ENCODE data around the gene DHTKD1.
A peak's percentile ranks its signal among the peaks of the same experiment; 100 is the strongest.

DHTKD1 gene

GRCh38 chr10:12068449-12069269 is at the start of gene DHTKD1:
Gene DHTKD1, plus strand, starts transcription at chr10:12068954. Its CDS starts 80 bp downstream, at chr10:12069034.
- peak; percentile 98 to 99 for DNase-seq

GRCh38 chr10:12019283-12019971 is 49.3 kb upstream of the DHTKD1 start:
- no peak for DNase-seq

GRCh38 chr10:12020574-12020973 is 48.2 kb upstream of the DHTKD1 start:
- DNase-seq, result no peak

- no peak for DNase-seq
Measured at GRCh38 chr10:12022580-12023257, 46.0 kb upstream of the DHTKD1 start.

GRCh38 chr10:12025591-12025990 is 43.2 kb upstream of the DHTKD1 start:
- DNase-seq, result no peak

GRCh38 chr10:12027539-12027938 is 41.2 kb upstream of the DHTKD1 start:
- DNase-seq, result no peak

- no peak for DNase-seq
Measured at GRCh38 chr10:12031404-12031803, 37.4 kb upstream of the DHTKD1 start.

GRCh38 chr10:12036073-12036655 is 32.6 kb upstream of the DHTKD1 start:
- DNase-seq, result no peak

GRCh38 chr10:12041766-12042408 is 26.9 kb upstream of the DHTKD1 start:
- DNase-seq, result peak; percentile 15 to 34

- peak in 1 of 2 donors; percentile 24 for DNase-seq
Measured at GRCh38 chr10:12042409-12042796, 26.4 kb upstream of the DHTKD1 start.

GRCh38 chr10:12042797-12043651 is 25.7 kb upstream of the DHTKD1 start, which contains the start of gene UPF2:
Gene UPF2, minus strand, starts transcription at chr10:12042809. Its CDS starts 7,386 bp downstream, at chr10:12035423.
- peak; percentile 98 to 99 for DNase-seq

GRCh38 chr10:12045596-12045995 is 23.2 kb upstream of the DHTKD1 start:
- no peak for DNase-seq

GRCh38 chr10:12048547-12048946 is 20.2 kb upstream of the DHTKD1 start:
- DNase-seq, result no peak

- no peak for DNase-seq
Measured at GRCh38 chr10:12050528-12050927, 18.2 kb upstream of the DHTKD1 start.

- DNase-seq, result peak; percentile 32 to 40
Measured at GRCh38 chr10:12051241-12051640, 17.5 kb upstream of the DHTKD1 start.

GRCh38 chr10:12055732-12056131 is 13.0 kb upstream of the DHTKD1 start:
- no peak for DNase-seq

GRCh38 chr10:12056748-12057147 is 12.0 kb upstream of the DHTKD1 start:
- DNase-seq, result no peak

GRCh38 chr10:12061124-12061523 is 7.6 kb upstream of the DHTKD1 start:
- DNase-seq, result no peak

- DNase-seq, result no peak
Measured at GRCh38 chr10:12062754-12063482, 5.8 kb upstream of the DHTKD1 start.

GRCh38 chr10:12063483-12063818 is 5.3 kb upstream of the DHTKD1 start:
- DNase-seq, result no peak

- no peak for DNase-seq
Measured at GRCh38 chr10:12067336-12067735, 1.4 kb upstream of the DHTKD1 start.
